ENCODE results near the gene NDUFA6. TPM values are rescaled to one million over a fixed set of nuclear protein-coding genes. Genes with fewer than 3 reads are reported as not detected.

NDUFA6 gene
- total and polyA plus RNA-seq, 4 donors, result 37.9 to 118 (median 70.1) TPM

- Histone ChIP-seq H3K4me1 (ENCODE audit: control insufficient read depth in 5 of 5, insufficient read depth in 5 of 5, low read length in 5 of 5) (peaks cover 4 to 21% (median 9%) of the 10 kb centered on the region in 5 donors), H3K27me3 (ENCODE audit: control insufficient read depth in 3 of 3, insufficient read depth in 3 of 3, low read length in 2 of 3) (no peaks in the 10 kb centered on the region), H3K36me3 (ENCODE audit: control insufficient read depth in 4 of 4, insufficient read depth in 4 of 4, low read length in 4 of 4) (peaks cover 22 to 36% (median 29%) of the 10 kb centered on the region in 4 donors), H3K9me3 (ENCODE audit: control insufficient read depth in 4 of 4, insufficient read depth in 3 of 4, low read length in 3 of 4) (no peaks in the 10 kb centered on the region), H3K4me3 (no peak overlapping the region), H3K9ac (ENCODE audit: insufficient read depth in 1 of 2, low read length in 2 of 2) (no peak overlapping the region), H3K27ac (ENCODE audit: low read depth in 1 of 2, low read length in 1 of 2) (no peak overlapping the region)
- 93 to 95% methylated on average over 4 of the region's 4 CpGs for WGBS, 2 donors
- ATAC-seq (ENCODE audit: insufficient read depth, low FRiP score) (no peak), DNase-seq (no peak)
- TF ChIP-seq CTCF (IDR thresholded peaks at IDR 0.05; ENCODE audit: control extremely low read depth, extremely low read depth), result no peak
Measured at GRCh38 chr22:42083119-42083518, 7.5 kb downstream of the NDUFA6 start.

- WGBS, 2 donors, result 1 to 3% methylated on average over 14 of the region's 14 CpGs
- Histone ChIP-seq H3K4me3 (peak overlapping the region; percentile 71), H3K9me3 (ENCODE audit: control insufficient read depth in 4 of 4, insufficient read depth in 3 of 4, low read length in 3 of 4) (no peaks in the 10 kb centered on the region), H3K36me3 (ENCODE audit: control insufficient read depth in 4 of 4, insufficient read depth in 4 of 4, low read length in 4 of 4) (peaks cover 15 to 26% (median 23%) of the 10 kb centered on the region in 4 donors), H3K4me1 (ENCODE audit: control insufficient read depth in 5 of 5, insufficient read depth in 5 of 5, low read length in 5 of 5) (peaks cover 7 to 28% (median 14%) of the 10 kb centered on the region in 5 donors), H3K9ac (ENCODE audit: insufficient read depth in 1 of 2, low read length in 2 of 2) (peak overlapping the region in 1 of 2 donors; percentile 89), H3K27ac (ENCODE audit: low read depth in 1 of 2, low read length in 1 of 2) (peak overlapping the region; percentile 91 to 95), H3K27me3 (ENCODE audit: control insufficient read depth in 3 of 3, insufficient read depth in 3 of 3, low read length in 2 of 3) (no peaks in the 10 kb centered on the region)
- no peak for TF ChIP-seq CTCF (IDR thresholded peaks at IDR 0.05; ENCODE audit: control extremely low read depth, extremely low read depth)
- ATAC-seq (ENCODE audit: insufficient read depth, low FRiP score) (no peak), DNase-seq (peak in 2 of 3 donors; percentile 57 to 61)
Measured at GRCh38 chr22:42080287-42080686, 10.3 kb downstream of the NDUFA6 start.

- H3K9ac ChIP-seq (ENCODE audit: insufficient read depth in 1 of 2, low read length in 2 of 2), result peak within 1 kb of the TSS; percentile 83 to 89
- peak; percentile 96 for ATAC-seq (ENCODE audit: insufficient read depth, low FRiP score)
- WGBS, 2 donors, result 0% methylated on average over 68 to 71 of the region's 71 CpGs
Measured at GRCh38 chr22:42079319-42080251, 11.0 kb downstream of the NDUFA6 start, which contains the start of gene SMDT1. SMDT1 (plus strand) TSS chr22:42079700; CDS start chr22:42079769, 69 bp downstream.

More at GRCh38 chr22:42079319-42080251, 11.0 kb downstream of the NDUFA6 start, which contains the start of gene SMDT1:
- Histone ChIP-seq H3K27me3 (ENCODE audit: control insufficient read depth in 3 of 3, insufficient read depth in 3 of 3, low read length in 2 of 3) (no peaks in the 10 kb centered on the region), H3K9me3 (ENCODE audit: control insufficient read depth in 4 of 4, insufficient read depth in 3 of 4, low read length in 3 of 4) (no peaks in the 10 kb centered on the region), H3K4me3 (peak within 1 kb of the TSS; percentile 71), H3K27ac (ENCODE audit: low read depth in 1 of 2, low read length in 1 of 2) (peak within 1 kb of the TSS; percentile 95 to 98), H3K4me1 (ENCODE audit: control insufficient read depth in 5 of 5, insufficient read depth in 5 of 5, low read length in 5 of 5) (peaks cover 11 to 35% (median 17%) of the 10 kb centered on the region in 5 donors), H3K36me3 (ENCODE audit: control insufficient read depth in 4 of 4, insufficient read depth in 4 of 4, low read length in 4 of 4) (peaks cover 12 to 23% (median 19%) of the 10 kb centered on the region in 4 donors)
- DNase-seq, result peak; percentile 99
- no peak for TF ChIP-seq CTCF (IDR thresholded peaks at IDR 0.05; ENCODE audit: control extremely low read depth, extremely low read depth)
